Pons (tissue), 1 donor: Measurements from ENCODE around the gene SLC6A9.

Experiments used
- DNase-seq: peaks from one replicate; pipeline ENCODE4 v3.0.0-alpha.2; 2016; ENCODE audit warnings: low spot score

SLC6A9 gene

DNA sequence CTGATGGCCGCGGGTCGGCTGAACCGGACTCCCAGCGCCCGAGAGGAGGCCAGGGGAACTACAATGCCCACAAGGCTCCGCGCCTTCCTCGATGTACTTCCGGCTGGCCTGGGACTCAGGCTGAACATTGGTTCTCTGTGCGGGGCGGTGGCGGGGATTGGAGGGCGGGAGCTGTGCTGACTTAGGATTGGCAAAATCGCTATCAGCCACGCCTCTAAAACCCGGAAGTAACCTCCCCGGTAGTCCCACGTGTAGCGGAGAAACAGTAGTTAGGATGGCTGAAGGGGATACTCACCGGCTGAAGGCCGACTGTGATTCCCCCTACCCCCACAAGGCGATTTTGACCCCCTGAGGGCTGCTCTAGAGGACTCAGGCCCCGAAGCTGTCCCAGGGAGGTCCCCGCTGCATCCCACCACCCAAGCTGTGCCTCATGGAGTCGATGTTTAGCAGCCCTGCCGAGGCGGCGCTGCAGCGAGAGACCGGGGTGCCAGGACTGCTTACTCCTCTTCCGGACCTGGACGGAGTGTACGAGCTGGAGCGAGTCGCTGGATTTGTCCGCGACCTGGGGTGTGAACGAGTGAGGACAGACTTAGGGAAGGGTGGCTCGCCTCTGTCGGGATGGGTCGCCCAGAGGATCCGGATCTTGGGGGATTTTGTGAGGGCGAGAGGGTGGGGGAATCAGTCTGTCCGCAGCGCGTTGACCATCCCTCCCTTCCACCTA, 61.4 kb downstream of the SLC6A9 start, which contains the start of gene DPH2:
Gene DPH2 (plus strand): TSS at position 265 of the 721 bp plus-strand sequence. CDS start 166 bp downstream, at position 431.
- DNase-seq = peak; percentile 97

GRCh38 chr1:43969416-43969745, 61.9 kb downstream of the SLC6A9 start:
- no peak for DNase-seq

- DNase-seq = no peak
Observed at GRCh38 chr1:43968348-43968948, 62.8 kb downstream of the SLC6A9 start.

GRCh38 chr1:43965316-43965715, 65.9 kb downstream of the SLC6A9 start:
- DNase-seq = no peak

GRCh38 chr1:43963890-43964289, 67.4 kb downstream of the SLC6A9 start:
- DNase-seq = no peak

DNA sequence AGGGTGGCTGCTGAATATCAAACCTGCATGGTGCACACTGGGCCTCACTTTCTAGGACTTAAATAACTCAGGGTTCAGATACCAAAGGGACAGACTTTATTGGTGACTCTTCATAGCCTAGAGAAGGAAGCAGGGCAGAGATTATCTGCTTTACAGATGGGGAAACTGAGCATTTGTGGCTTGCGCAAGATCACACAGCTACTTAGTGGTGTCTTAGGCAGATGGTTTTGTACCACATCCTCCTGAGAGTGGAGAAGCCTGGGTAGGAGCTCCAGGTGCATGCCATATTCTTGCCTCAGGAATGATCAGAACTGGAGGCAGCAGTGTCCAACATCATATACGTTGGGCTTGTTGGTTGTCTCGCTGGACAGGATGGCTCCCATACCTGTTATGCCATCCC, 68.3 kb downstream of the SLC6A9 start:
- DNase-seq = no peak

GRCh38 chr1:43962324-43962723, 68.9 kb downstream of the SLC6A9 start:
- peak; percentile 86 for DNase-seq

DNA sequence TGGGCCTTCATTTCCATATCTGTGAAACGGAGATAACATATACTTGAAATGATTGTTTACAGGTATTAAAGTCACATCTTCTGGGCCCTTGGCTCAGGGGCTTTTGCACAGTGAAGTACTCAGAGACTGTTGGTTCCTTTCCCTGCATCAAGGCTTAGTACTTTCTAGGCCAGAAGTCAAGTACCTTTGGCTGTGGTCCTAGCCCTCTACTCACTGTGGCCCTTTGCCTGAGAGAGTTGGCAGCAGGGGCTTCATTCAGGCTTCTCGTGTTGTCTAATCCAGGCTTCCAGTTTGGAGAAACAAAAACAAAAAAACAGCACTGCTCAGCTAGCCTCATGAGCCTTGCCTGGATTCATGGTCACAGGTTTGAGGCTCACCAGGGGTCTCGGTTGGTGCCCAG, 69.6 kb downstream of the SLC6A9 start:
- peak; percentile 42 for DNase-seq

DNA sequence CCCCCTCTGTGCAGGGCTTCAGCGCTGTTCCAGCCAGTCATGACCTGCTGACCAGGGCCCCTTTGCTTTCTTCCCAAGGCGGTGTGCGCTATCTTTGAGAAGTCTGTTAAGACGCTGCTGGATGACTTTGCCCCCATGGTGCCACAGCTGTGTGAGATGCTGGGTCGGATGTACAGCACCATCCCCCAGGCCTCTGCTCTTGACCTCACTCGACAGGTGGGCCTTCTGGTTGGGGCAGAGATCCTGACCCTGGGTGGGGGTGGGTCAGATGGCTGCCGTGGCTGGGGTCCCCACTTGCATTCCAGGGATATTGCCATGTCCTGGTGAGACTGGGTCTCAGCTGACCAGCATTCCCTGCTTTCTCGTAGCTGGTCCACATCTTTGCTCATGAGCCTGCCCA, 70.5 kb downstream of the SLC6A9 start:
- no peak for DNase-seq

- peak; percentile 71 for DNase-seq
Observed at GRCh38 chr1:43958351-43959255, 72.7 kb downstream of the SLC6A9 start.

GRCh38 chr1:43957407-43958040, 73.7 kb downstream of the SLC6A9 start:
- no peak for DNase-seq

DNA sequence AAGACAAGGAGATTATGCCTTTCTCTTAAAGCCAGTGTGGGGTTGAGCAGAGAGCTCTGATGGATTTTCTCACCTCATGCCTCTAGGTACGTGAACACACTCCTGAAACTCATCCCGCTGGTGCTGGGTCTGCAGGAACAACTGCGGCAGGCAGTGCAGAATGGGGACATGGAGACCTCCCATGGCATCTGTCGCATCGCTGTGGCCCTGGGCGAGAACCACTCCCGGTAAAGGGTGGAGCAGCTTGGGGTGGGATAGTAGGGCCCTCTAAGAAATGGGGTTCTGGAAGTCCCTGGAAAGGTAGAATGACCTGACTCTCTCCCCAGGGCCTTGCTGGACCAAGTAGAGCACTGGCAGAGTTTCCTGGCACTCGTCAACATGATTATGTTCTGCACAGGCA, 75.0 kb downstream of the SLC6A9 start:
- no peak for DNase-seq

GRCh38 chr1:43954036-43954435, 77.2 kb downstream of the SLC6A9 start:
- DNase-seq = peak; percentile 97

- no peak for DNase-seq
Observed at GRCh38 chr1:43953361-43953760, 77.9 kb downstream of the SLC6A9 start.

DNA sequence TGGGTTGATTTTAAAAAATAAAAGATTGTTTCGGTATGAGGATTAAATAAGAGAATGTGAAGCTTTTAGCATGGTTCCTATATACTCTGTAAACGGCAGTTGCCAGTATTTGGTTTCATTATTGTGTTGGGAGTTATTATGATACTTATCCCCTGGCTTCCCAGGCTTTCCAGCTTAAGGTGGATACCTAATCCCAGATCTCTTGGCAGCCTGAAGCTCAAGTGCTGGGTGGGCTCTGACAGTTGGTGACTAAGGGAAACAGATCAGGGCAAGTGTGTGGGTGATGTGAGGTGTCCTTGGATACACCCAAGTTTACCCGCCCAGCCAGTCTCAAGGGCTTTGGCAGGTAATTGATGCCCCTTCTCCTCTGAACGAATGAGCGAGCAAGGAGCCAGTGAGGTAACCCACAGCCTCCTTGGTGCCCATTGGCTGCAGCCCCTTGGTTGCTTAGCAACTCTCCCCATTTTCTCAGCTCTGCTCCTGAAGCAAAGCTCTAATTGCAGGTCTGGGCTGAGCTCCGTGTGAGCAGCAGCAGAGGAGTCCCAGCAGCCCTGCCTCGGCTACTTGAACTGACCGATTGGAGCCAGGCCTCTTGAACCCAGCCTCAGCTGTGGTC, 78.4 kb downstream of the SLC6A9 start:
- DNase-seq = peak; percentile 49

- peak; percentile 28 for DNase-seq
Observed at GRCh38 chr1:43951021-43951985, 80.0 kb downstream of the SLC6A9 start.

DNA sequence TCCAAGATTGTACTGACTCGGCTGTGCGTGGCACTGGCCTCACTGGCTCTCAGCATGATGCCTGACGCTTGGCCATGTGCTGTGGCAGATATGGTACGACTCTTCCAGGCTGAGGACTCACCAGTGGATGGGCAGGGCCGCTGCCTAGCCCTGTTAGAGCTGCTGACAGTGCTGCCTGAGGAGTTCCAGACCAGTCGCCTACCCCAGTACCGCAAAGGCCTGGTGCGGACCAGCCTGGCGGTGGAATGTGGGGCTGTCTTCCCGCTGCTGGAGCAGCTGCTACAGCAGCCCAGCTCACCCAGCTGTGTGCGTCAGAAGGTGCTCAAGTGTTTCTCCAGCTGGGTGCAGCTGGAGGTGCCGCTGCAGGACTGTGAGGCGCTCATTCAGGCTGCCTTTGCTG, 81.6 kb downstream of the SLC6A9 start:
- no peak for DNase-seq

DNA sequence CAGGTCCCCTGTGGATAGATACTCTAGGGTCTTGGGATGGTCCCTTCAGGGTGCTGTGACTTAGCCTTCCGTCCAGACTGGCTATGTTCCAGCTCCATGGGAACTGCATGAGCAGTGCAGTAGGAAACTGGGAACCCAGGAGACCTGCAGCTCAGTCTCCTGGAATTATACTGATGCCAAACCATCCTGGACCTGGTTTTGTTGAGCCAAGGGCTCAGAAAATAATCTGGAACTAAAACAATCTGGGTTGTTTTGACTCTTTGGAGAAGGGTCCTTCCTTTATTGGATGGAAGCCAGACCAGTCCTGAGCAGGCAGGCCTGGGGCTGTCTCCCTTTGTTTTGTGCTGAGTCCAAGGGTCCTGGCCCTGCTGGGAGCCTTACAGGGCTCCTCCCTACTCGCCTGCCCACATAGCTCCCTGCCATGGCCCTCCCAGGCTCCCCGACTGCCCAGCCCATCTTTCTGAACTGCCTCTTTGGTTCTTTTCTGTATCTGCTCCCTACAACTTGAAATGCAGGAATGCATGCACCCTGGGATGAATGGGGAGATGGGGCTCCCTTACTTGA, 83.3 kb downstream of the SLC6A9 start:
- DNase-seq = peak; percentile 59

DNA sequence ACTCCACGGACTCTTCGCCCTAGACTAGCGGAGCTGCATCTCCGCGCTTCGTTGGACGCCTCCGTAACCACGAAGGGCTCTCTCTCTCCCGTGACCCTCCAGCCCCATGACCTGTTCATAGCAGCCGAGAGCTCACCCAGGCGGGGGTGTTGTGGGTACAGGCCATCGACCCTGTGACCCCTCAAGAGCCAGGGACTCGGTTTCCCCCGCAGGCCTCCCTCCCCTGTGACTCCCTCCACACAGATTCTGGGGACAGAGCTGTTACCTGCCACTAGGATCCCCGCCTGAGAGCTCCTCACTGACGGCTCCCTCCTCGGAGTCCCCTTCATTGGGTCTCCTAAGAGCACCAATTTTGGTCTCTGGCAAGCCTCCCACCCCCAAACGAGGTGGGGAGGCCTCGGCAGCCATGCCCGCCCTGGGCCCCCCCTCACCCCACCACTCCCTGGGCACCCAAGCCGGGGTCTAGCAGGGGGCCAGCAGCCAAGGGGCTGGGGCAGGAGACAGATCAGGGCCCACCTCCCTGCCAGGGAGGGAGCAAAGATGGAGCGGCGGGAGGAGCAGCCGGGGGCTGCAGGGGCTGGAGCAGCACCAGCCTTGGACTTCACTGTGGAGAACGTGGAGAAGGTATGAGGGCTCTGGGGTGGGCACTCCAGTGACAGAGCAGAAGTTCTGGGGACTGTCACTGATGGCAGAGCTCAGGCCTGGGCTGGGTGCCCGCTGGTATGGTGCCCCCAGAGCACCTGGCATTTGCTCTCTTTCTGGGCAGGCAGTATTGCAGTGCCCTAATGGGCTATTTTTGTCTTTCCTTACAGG, 84.0 kb downstream of the SLC6A9 start:
- no peak for DNase-seq
